GM18858 (cell line): Measurements from ENCODE around the gene MYL12B.
A peak's percentile ranks its signal among the peaks of the same experiment; 100 is the strongest.
"Not testable (repeated sequence)": the region's sequence is repeated elsewhere in the genome, so short reads cannot be mapped to it uniquely, and the experiment has no call there.

ENCODE experiments used
- ATAC-seq: cut with Tn5 transposase; IDR thresholded peaks from one replicate; pipeline ENCODE4 v1.9.1; 2021; ENCODE audit not compliant: unreplicated experiment

Gene MYL12B

DNA sequence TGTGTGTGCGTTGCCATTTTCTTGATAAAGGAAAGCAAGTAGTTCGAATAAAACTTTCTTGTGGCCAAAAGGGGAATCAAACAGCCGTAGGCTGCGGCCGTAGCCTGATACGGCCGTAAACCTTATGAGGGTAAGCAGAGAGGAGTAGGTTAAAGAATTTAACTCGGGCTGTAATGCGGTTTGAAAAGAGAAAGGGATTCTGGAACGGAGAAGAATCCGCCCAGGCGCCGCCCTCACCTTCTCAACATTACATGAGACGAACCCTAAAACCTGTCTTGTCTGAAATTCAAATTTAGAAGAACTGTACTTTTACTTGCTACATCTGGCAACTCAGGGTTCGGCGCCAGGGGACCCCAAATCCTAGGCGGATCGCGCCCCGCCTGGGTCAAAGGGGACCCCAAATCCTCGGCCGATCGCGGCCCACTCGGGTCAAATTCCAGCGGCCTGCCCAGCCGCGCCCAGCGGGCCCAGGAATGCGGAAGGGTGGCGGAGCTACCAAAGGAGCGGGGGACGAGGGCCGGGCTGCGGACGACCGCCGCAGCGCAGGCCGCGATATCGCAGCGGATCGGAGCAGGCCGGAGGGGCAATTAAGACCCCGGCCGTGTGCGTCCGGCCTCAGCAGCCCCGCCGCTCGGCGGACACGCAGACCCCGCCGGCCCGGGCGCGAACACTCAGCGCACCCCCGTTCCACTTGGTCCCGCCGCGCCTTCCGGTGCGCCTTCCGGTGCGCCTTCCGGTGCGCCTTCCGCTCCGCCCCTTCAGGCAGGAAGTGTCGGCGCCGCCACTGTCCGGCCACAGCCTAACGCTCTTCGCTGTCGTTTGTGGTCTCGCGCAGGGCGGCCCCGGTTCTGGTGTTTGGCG lies at the start of gene MYL12B:
TSS of gene MYL12B (plus strand) at position 761 of the 861 bp plus-strand sequence. CDS start 10,766 bp downstream, outside the sequence.
- ATAC-seq: peak; percentile 76

DNA sequence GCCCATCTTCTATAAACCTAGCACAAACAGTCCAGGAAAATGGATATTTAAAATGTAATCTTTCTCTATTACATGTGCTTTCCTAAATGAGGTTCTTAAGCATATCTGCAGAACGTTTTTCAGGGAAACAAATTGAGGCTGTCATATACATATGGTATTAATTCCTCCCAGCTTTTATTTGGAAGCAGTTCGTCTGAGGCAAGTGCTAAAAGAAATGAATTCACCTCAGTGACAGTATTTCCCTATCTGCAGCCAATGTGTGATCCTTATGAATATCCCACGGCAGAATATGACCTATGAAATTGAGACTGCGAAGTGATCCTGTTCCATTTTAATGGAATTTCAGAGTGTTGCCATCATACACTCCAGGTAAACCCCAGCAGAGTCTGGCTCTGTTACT lies 49.3 kb upstream of the MYL12B start:
- no peak for ATAC-seq

GRCh38 chr18:3213300-3214059 lies 48.5 kb upstream of the MYL12B start:
- no peak for ATAC-seq

DNA sequence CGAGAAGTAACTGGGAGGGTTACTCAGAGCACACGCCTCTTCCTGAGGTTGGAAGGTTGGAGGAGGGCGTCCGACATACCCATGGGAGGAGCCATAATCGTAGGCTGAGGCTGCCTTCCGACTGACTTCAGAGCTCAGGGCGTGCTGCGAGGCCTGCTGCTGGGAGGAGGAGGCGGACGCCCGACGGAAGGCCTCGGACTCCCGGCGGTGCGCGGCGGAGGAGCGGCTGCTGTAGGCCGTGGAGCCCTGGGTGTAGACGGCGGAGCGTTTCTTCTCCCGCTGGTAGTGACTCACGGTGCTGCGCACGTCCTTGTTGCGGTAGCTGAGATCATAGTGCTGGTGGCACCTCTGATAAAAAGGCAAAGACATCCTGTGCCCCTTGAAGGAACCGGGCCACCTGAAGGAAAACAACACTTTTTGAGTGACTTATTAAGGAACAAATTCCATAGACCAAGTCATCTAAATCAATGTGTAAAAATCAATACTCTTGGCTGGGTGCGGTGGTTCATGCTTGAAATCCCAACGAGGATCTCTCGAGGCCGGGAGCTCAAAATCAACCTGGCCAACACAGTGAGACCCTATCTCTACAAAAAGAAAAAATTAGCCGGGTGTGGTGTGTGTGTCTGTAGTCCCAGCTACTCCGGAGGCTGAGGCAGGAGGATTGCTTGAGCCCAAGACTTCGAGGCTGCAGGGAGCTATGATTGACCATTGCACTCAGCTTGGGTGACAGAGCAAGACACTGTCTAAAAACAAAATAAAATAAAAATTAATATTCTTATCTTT lies 46.9 kb upstream of the MYL12B start:
- ATAC-seq: no peak

DNA sequence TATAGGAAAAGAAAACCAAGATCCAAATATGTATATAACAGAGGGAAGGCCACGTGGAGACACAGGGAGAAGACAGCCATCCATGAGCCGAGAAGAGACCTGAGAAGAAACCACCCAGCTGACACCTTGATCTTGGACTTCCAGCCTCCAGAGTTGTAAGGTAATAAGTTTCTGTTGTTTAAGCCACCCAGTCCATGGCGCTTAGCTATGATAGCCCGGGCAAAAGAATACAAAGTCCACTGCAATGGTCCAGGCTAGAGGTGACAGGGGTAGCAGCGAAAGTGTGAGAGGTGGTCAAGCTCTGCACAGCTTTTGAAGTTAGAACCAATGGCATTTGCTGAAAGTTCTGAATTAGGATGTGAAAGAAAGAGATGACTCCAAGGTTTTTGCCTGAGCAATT lies 44.9 kb upstream of the MYL12B start:
- ATAC-seq: no peak

GRCh38 chr18:3217948-3218647 lies 43.8 kb upstream of the MYL12B start:
- ATAC-seq: no peak

- no peak for ATAC-seq
Observed at GRCh38 chr18:3218819-3219218, 43.1 kb upstream of the MYL12B start.

DNA sequence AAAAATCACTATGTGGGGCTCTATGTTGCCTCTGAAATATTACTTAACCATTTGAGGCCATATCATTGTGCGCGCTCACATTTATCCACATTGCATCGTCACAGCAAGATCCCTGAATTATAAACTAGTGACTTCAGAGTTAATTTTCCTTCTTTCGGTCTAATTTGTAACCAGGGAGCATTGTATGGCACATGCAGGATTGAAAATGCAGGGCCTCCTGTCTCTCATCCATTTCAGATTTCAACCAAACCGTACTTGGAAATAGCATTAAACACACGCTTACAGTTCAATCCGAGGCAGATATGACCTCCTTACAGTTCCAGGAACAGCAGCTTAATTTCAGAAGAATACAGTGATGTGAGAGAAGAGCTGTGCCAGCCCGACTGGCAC lies 42.7 kb upstream of the MYL12B start:
- ATAC-seq: no peak

- ATAC-seq: no peak
Observed at GRCh38 chr18:3219631-3220335, 42.1 kb upstream of the MYL12B start, which contains the start of gene MYOM1. TSS of gene MYOM1 (minus strand) at chr18:3219968. CDS start at chr18:3215223, 4,745 bp downstream.

DNA sequence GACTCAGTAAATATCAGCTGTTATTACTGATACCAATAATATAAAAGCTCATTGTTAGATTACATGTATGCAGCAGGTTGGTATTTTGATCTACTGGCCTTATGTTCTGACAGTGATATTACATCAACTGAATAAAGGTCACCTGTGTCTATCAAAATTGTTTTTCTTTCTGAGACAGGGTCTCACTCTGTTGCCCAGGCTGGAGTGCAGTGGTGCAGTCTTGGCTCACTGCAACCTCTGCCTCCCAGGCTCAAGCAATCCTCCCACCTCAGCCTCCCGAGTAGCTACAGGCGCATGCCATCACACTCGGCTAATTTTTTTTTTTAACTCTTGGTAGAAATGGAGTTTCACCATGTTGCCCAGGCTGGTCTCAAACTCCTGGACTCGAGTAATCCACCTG lies 41.1 kb upstream of the MYL12B start:
- not testable (repeated sequence) for ATAC-seq

DNA sequence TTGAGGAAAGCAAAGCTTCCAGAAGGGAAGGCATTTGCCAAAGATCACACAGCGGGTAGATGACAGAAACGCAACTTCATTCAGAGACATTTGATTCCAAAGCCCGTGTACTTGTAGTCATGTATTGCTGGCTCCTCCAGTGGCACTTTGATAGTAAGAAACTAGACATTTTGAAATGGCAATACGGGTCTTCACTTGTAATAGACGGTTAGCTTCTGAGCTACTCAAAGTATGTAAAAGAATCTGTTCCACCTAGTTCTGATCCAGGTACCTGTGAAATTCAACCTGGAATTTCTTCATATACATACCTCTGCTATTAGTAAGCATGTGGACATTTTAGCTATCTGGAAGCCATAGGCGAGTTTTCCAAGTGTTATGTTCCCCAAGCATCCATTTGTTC lies 40.4 kb upstream of the MYL12B start:
- ATAC-seq: no peak

DNA sequence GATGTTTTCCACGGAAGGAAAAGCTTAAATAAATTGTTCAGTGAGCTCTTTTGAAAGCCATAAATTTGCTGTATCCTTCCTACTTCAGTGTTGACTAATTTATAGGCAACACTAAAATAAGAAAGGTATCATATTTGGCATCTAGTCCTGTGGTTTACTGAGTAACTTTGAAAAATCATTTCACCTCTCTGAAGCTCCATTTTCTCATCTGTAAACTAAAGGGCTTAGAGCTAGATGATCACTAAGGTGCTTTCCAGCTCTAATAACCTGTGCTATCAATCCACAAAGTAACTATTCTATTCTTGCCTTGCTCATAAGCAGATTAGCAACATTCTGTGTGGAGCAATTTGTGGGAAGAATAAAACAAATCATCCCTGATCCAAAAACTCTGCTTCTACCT lies 38.6 kb upstream of the MYL12B start:
- ATAC-seq: no peak

GRCh38 chr18:3224223-3224622 lies 37.7 kb upstream of the MYL12B start:
- no peak for ATAC-seq

GRCh38 chr18:3225588-3225987 lies 36.3 kb upstream of the MYL12B start:
- no peak for ATAC-seq

DNA sequence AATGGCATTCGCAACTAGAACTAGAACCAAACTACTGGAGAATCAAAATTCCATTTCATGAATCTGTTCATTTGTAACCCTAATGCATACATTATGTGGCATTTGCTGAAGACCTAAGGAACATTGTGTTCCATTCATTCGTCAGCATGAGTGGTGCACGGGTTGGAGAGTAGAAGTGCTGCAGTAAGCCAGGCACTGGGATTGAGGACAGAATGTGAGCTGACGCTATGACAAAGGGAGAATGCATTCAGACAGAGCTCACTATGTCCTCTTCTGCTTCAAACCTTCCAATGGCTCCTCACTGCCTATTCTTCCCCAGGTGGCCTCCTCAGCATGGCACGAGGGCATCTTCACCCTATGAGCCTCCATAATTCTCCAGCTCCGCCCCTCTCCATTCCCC lies 35.9 kb upstream of the MYL12B start:
- no peak for ATAC-seq

DNA sequence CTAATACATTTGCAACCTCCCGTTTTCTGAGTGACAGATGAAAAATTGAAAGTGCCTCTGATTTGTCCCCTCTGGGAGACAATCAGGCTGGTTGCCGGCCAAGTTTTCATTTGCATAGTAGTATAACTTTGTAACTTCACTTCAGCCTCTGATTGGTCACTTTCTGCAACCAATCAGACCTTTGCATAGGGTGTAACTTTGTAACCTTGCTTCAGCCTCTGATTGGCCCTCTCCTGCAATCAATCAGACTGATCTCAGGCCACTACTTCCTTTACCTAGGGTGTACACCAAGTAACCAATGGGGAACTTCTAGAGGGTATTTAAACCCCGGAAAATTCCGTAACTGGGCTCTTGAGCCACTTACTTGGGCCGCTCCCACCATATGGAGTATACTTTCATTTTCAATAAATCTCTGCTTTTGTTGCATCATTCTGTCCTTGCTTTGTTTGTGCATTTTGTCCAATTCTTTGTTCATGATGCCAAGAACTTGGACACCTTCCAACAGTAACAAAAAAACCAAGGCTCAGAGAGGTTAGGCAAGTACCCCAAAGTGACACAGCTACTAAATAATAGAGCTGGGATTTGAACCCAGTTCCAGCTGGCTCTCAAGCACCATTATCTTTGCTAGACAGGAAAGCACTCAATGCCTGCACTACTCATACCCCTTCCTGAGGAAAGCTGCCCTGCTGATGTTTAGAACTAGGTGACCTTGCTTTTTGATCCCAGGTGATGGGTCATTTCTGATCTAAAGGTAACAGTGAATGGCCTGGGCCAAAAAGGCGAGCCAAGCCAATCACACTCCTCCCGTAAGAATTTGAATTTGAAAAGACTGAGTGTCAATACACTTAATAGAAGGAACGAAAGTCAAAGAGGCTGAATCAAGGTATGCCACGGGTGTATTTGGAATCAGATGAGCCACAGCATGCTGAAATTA lies 31.3 kb upstream of the MYL12B start:
- ATAC-seq: no peak

DNA sequence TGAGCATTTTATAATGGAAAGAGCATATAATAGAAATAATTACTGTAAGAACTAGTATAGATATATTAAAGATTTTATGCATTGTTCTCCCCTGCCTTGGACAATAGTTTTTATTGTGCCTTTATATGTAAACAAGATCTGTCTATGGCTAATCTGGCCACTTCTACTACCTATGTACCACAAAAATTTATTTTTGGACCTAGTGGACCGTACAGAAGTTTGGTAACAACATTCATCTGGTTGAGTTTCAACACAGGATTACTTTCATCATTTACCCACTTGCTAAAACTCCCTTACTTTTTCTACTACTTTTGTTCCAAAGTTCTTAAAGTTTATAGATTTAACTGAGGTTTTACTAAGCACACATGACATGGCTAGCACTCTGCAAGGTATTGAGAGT lies 28.9 kb upstream of the MYL12B start:
- no peak for ATAC-seq

GRCh38 chr18:3233433-3234168 lies 28.3 kb upstream of the MYL12B start:
- ATAC-seq: no peak
